RWPE2 (cell line): Measurements from ENCODE around the gene CDC73.

Experiments used
- ATAC-seq: fragments of 200-7000 bp; cut with Tn5 transposase; 3 replicates; pipeline ENCODE4 v1.9.1; 2021; ENCODE audit warnings: low read depth
- DNase-seq: peaks from one replicate; pipeline ENCODE4 v3.0.0-alpha.2; 2020; ENCODE audit warnings: low spot score
- H3K27ac ChIP-seq: fragments of 450-650 bp; 2 replicates; pipeline ENCODE4 v1.5.1; 2017; ENCODE audit warnings: mild to moderate bottlenecking; ENCODE audit not compliant: poor library complexity, severe bottlenecking
- H3K27me3 ChIP-seq: fragments of 250-450 bp; sonication (Bioruptor Pico); 2 replicates; pipeline ENCODE4 v1.5.1; 2021; ENCODE audit warnings: mild to moderate bottlenecking, moderate library complexity; ENCODE audit not compliant: insufficient read depth, poor library complexity, severe bottlenecking
- H3K36me3 ChIP-seq: fragments of 250-450 bp; sonication (Bioruptor Pico); 2 replicates; pipeline ENCODE4 v1.5.1; 2020; ENCODE audit warnings: low read depth, mild to moderate bottlenecking, moderate library complexity
- H3K4me1 ChIP-seq: fragments of 250-450 bp; sonication (Bioruptor Pico); 2 replicates; pipeline ENCODE4 v1.5.1; 2021; ENCODE audit warnings: mild to moderate bottlenecking, moderate library complexity; ENCODE audit not compliant: insufficient read depth, poor library complexity, severe bottlenecking
- H3K4me3 ChIP-seq: fragments of 250-450 bp; sonication (Bioruptor Pico); 2 replicates; pipeline ENCODE4 v1.5.1; 2021; ENCODE audit warnings: mild to moderate bottlenecking, moderate library complexity; ENCODE audit not compliant: severe bottlenecking
- H3K9me3 ChIP-seq: fragments of 250-450 bp; sonication (Bioruptor Pico); 2 replicates; pipeline ENCODE4 v1.5.1; 2021; ENCODE audit warnings: mild to moderate bottlenecking, moderate library complexity; ENCODE audit not compliant: severe bottlenecking
- TF ChIP-seq, protein P1 (sequence below): fragments of 450-650 bp; IDR thresholded peaks from one replicate; pipeline ENCODE4 v1.5.1; 2017; ENCODE audit warnings: mild to moderate bottlenecking, moderate library complexity; ENCODE audit not compliant: poor library complexity, severe bottlenecking

The CDC73 gene

GRCh38 chr1:193156822-193157142 lies 35.0 kb downstream of the CDC73 start:
- TF ChIP-seq, protein P1, sequence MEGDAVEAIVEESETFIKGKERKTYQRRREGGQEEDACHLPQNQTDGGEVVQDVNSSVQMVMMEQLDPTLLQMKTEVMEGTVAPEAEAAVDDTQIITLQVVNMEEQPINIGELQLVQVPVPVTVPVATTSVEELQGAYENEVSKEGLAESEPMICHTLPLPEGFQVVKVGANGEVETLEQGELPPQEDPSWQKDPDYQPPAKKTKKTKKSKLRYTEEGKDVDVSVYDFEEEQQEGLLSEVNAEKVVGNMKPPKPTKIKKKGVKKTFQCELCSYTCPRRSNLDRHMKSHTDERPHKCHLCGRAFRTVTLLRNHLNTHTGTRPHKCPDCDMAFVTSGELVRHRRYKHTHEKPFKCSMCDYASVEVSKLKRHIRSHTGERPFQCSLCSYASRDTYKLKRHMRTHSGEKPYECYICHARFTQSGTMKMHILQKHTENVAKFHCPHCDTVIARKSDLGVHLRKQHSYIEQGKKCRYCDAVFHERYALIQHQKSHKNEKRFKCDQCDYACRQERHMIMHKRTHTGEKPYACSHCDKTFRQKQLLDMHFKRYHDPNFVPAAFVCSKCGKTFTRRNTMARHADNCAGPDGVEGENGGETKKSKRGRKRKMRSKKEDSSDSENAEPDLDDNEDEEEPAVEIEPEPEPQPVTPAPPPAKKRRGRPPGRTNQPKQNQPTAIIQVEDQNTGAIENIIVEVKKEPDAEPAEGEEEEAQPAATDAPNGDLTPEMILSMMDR: no peak
- peaks cover 65% of the 10 kb centered on the region for H3K36me3 ChIP-seq
- no peak overlapping the region for H3K27ac ChIP-seq
- no peak for DNase-seq
- peaks cover 5% of the 10 kb centered on the region for H3K4me1 ChIP-seq
- no peak overlapping the region for H3K4me3 ChIP-seq
- no peak for ATAC-seq
- no peaks in the 10 kb centered on the region for H3K27me3 ChIP-seq
- H3K9me3 ChIP-seq: no peaks in the 10 kb centered on the region

DNA sequence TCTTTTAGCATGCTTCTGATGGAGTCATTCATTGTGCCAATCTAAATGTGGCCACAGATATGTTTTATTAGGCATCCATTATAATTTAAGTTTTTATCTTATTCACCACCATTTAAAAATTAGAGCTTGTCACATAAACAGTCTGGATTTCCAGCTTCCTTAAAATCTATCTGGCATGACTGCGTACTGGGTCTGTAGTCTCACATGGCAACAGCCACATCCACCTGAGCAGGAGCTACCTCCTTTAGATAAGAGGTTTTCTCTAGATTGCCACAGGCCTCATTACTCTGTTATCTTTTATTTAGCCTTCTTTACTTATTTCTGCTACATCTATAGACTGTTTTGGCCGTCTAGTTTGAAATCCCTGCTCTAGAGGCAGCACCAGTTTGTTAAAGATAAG lies 35.5 kb downstream of the CDC73 start:
- H3K9me3 ChIP-seq: no peaks in the 10 kb centered on the region
- H3K4me3 ChIP-seq: no peak overlapping the region
- ATAC-seq (no peak), DNase-seq (no peak)
- TF ChIP-seq, protein P1: no peak
- H3K4me1 ChIP-seq: peaks cover 5% of the 10 kb centered on the region
- H3K36me3 ChIP-seq: peaks cover 59% of the 10 kb centered on the region
- H3K27ac ChIP-seq: no peak overlapping the region
- H3K27me3 ChIP-seq: no peaks in the 10 kb centered on the region

GRCh38 chr1:193176113-193176512 lies 54.3 kb downstream of the CDC73 start:
- ATAC-seq: no peak

GRCh38 chr1:193176788-193177187 lies 55.0 kb downstream of the CDC73 start:
- ATAC-seq (no peak), DNase-seq (no peak)
- H3K36me3 ChIP-seq: no peaks in the 10 kb centered on the region
- no peak overlapping the region for H3K4me3 ChIP-seq
- H3K27me3 ChIP-seq: no peaks in the 10 kb centered on the region
- TF ChIP-seq, protein P1: no peak
- H3K27ac ChIP-seq: no peak overlapping the region
- no peaks in the 10 kb centered on the region for H3K9me3 ChIP-seq
- H3K4me1 ChIP-seq: no peaks in the 10 kb centered on the region

More at GRCh38 chr1:193176113-193176512, 54.3 kb downstream of the CDC73 start:
- TF ChIP-seq, protein P1: no peak
- H3K27me3 ChIP-seq: no peaks in the 10 kb centered on the region
- no peaks in the 10 kb centered on the region for H3K9me3 ChIP-seq
- DNase-seq: no peak
- H3K4me1 ChIP-seq: no peaks in the 10 kb centered on the region
- H3K27ac ChIP-seq: no peak overlapping the region
- H3K4me3 ChIP-seq: no peak overlapping the region
- H3K36me3 ChIP-seq: no peaks in the 10 kb centered on the region

DNA sequence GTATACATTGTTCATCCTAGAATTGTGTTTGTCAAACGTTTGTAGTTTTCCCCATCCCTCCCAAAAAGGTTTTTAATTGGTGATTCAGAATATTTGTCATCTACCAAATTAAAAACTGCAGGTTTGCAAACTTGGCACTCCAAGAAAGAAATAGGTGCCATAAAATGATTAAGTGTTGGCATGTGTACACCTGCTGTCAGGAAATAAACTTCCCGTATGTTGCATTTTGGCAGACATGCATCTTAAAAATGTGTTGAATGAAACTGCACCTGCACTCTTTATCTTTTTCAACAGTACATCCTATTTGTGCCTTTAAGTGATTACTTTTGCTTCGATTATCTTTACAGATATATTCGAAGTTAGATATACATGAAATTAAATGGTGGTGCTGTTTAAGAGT lies 57.3 kb downstream of the CDC73 start:
- TF ChIP-seq, protein P1: no peak
- Histone ChIP-seq H3K4me3 (no peak overlapping the region), H3K4me1 (peaks cover 6% of the 10 kb centered on the region)

More for the DNA sequence above, 57.3 kb downstream of the CDC73 start:
- ATAC-seq (no peak), DNase-seq (no peak)
- Histone ChIP-seq H3K27me3 (no peaks in the 10 kb centered on the region), H3K36me3 (no peaks in the 10 kb centered on the region), H3K9me3 (no peaks in the 10 kb centered on the region), H3K27ac (no peak overlapping the region)
